ENCODE data around the gene PKP1.

The PKP1 gene

GRCh38 chr1:201355471-201355870 lies 72.2 kb downstream of the PKP1 start:
- WGBS (ENCODE audit: extremely low coverage, insufficient coverage, low lambda C conversion rate): no CpG with 5 or more reads among the region's 7 CpGs
- no peaks in the 10 kb centered on the region for H3K36me3 ChIP-seq (ENCODE audit: control insufficient read depth, insufficient read depth, low read length)
- H2BK120ac ChIP-seq (ENCODE audit: low read depth, low read length): no peak overlapping the region
- no peak overlapping the region for H3K4me3 ChIP-seq (ENCODE audit: low read length)
- H2BK15ac ChIP-seq (replicated peaks; ENCODE audit: low read depth): no peak overlapping the region
- no peak overlapping the region for H2AK5ac ChIP-seq (ENCODE audit: low read length)
- no peaks in the 10 kb centered on the region for H3K79me1 ChIP-seq (ENCODE audit: low read length)
- H3K56ac ChIP-seq (ENCODE audit: low read length): no peak overlapping the region
- no peak overlapping the region for H4K8ac ChIP-seq (ENCODE audit: low read depth, low read length)
- no peak overlapping the region for H3K23ac ChIP-seq (ENCODE audit: low read length)
- H2BK5ac ChIP-seq (ENCODE audit: low read length): no peak overlapping the region
- no peak overlapping the region for H3K18ac ChIP-seq (ENCODE audit: low read length)
- no peak overlapping the region for H3K4ac ChIP-seq (ENCODE audit: low read depth, low read length)
- no peaks in the 10 kb centered on the region for H3K79me2 ChIP-seq (ENCODE audit: control insufficient read depth, insufficient read depth, low read length)
- no peaks in the 10 kb centered on the region for H3K4me1 ChIP-seq (ENCODE audit: control insufficient read depth, low read depth, low read length)
- H3K4me2 ChIP-seq (ENCODE audit: low read length): no peak overlapping the region
- no peaks in the 10 kb centered on the region for H3K27me3 ChIP-seq (ENCODE audit: insufficient read depth, low read length, poor library complexity)
- no peak for DNase-seq
- no peak overlapping the region for H3K9ac ChIP-seq (ENCODE audit: low read length)
- H4K5ac ChIP-seq (ENCODE audit: low read length): no peak overlapping the region
- no peak overlapping the region for H3K27ac ChIP-seq (ENCODE audit: low read depth, low read length)

- no peak for DNase-seq
- H2BK5ac ChIP-seq (ENCODE audit: low read length): no peak overlapping the region
- H3K18ac ChIP-seq (ENCODE audit: low read length): no peak overlapping the region
- no peaks in the 10 kb centered on the region for H3K79me1 ChIP-seq (ENCODE audit: low read length)
- H3K4me3 ChIP-seq (ENCODE audit: low read length): no peak overlapping the region
- no peak overlapping the region for H3K9ac ChIP-seq (ENCODE audit: low read length)
- no peak overlapping the region for H2BK15ac ChIP-seq (replicated peaks; ENCODE audit: low read depth)
- H2AK5ac ChIP-seq (ENCODE audit: low read length): no peak overlapping the region
- H3K4me1 ChIP-seq (ENCODE audit: control insufficient read depth, low read depth, low read length): no peaks in the 10 kb centered on the region
- no peak overlapping the region for H3K4me2 ChIP-seq (ENCODE audit: low read length)
- H4K8ac ChIP-seq (ENCODE audit: low read depth, low read length): no peak overlapping the region
- no peaks in the 10 kb centered on the region for H3K79me2 ChIP-seq (ENCODE audit: control insufficient read depth, insufficient read depth, low read length)
- H3K27me3 ChIP-seq (ENCODE audit: insufficient read depth, low read length, poor library complexity): no peaks in the 10 kb centered on the region
- no peak overlapping the region for H4K5ac ChIP-seq (ENCODE audit: low read length)
- no peak overlapping the region for H3K27ac ChIP-seq (ENCODE audit: low read depth, low read length)
- H3K4ac ChIP-seq (ENCODE audit: low read depth, low read length): no peak overlapping the region
- no peak overlapping the region for H3K23ac ChIP-seq (ENCODE audit: low read length)
- H3K56ac ChIP-seq (ENCODE audit: low read length): no peak overlapping the region
- H3K36me3 ChIP-seq (ENCODE audit: control insufficient read depth, insufficient read depth, low read length): no peaks in the 10 kb centered on the region
- H2BK120ac ChIP-seq (ENCODE audit: low read depth, low read length): no peak overlapping the region
- WGBS (ENCODE audit: extremely low coverage, insufficient coverage, low lambda C conversion rate): no CpG with 5 or more reads among the region's 5 CpGs
Observed at GRCh38 chr1:201356236-201356635, 72.9 kb downstream of the PKP1 start.

GRCh38 chr1:201356701-201357100 lies 73.4 kb downstream of the PKP1 start:
- H2BK120ac ChIP-seq (ENCODE audit: low read depth, low read length): no peak overlapping the region
- H3K79me2 ChIP-seq (ENCODE audit: control insufficient read depth, insufficient read depth, low read length): no peaks in the 10 kb centered on the region
- H3K23ac ChIP-seq (ENCODE audit: low read length): no peak overlapping the region
- H3K56ac ChIP-seq (ENCODE audit: low read length): no peak overlapping the region
- H3K4me1 ChIP-seq (ENCODE audit: control insufficient read depth, low read depth, low read length): no peaks in the 10 kb centered on the region
- H3K9ac ChIP-seq (ENCODE audit: low read length): no peak overlapping the region
- H3K36me3 ChIP-seq (ENCODE audit: control insufficient read depth, insufficient read depth, low read length): no peaks in the 10 kb centered on the region
- H3K27ac ChIP-seq (ENCODE audit: low read depth, low read length): no peak overlapping the region
- no CpG with 5 or more reads among the region's 11 CpGs for WGBS (ENCODE audit: extremely low coverage, insufficient coverage, low lambda C conversion rate)
- H4K8ac ChIP-seq (ENCODE audit: low read depth, low read length): no peak overlapping the region
- no peak for DNase-seq
- H3K4ac ChIP-seq (ENCODE audit: low read depth, low read length): no peak overlapping the region
- H3K4me3 ChIP-seq (ENCODE audit: low read length): no peak overlapping the region
- no peak overlapping the region for H3K4me2 ChIP-seq (ENCODE audit: low read length)
- H2AK5ac ChIP-seq (ENCODE audit: low read length): no peak overlapping the region
- H2BK15ac ChIP-seq (replicated peaks; ENCODE audit: low read depth): no peak overlapping the region
- H4K5ac ChIP-seq (ENCODE audit: low read length): no peak overlapping the region
- H3K18ac ChIP-seq (ENCODE audit: low read length): no peak overlapping the region
- no peaks in the 10 kb centered on the region for H3K79me1 ChIP-seq (ENCODE audit: low read length)
- no peak overlapping the region for H2BK5ac ChIP-seq (ENCODE audit: low read length)
- no peaks in the 10 kb centered on the region for H3K27me3 ChIP-seq (ENCODE audit: insufficient read depth, low read length, poor library complexity)

- no peaks in the 10 kb centered on the region for H3K27me3 ChIP-seq (ENCODE audit: insufficient read depth, low read length, poor library complexity)
- no peak overlapping the region for H3K4ac ChIP-seq (ENCODE audit: low read depth, low read length)
- H2AK5ac ChIP-seq (ENCODE audit: low read length): no peak overlapping the region
- DNase-seq: no peak
- H3K4me2 ChIP-seq (ENCODE audit: low read length): no peak overlapping the region
- no peaks in the 10 kb centered on the region for H3K4me1 ChIP-seq (ENCODE audit: control insufficient read depth, low read depth, low read length)
- no peak overlapping the region for H3K9ac ChIP-seq (ENCODE audit: low read length)
- no peak overlapping the region for H2BK5ac ChIP-seq (ENCODE audit: low read length)
- no peak overlapping the region for H4K5ac ChIP-seq (ENCODE audit: low read length)
- no peak overlapping the region for H4K8ac ChIP-seq (ENCODE audit: low read depth, low read length)
- no peak overlapping the region for H3K56ac ChIP-seq (ENCODE audit: low read length)
- no peak overlapping the region for H3K4me3 ChIP-seq (ENCODE audit: low read length)
- no peak overlapping the region for H2BK120ac ChIP-seq (ENCODE audit: low read depth, low read length)
- no peaks in the 10 kb centered on the region for H3K79me2 ChIP-seq (ENCODE audit: control insufficient read depth, insufficient read depth, low read length)
- no peak overlapping the region for H3K23ac ChIP-seq (ENCODE audit: low read length)
- H3K36me3 ChIP-seq (ENCODE audit: control insufficient read depth, insufficient read depth, low read length): no peaks in the 10 kb centered on the region
- H3K18ac ChIP-seq (ENCODE audit: low read length): no peak overlapping the region
- no CpG with 5 or more reads among the region's 8 CpGs for WGBS (ENCODE audit: extremely low coverage, insufficient coverage, low lambda C conversion rate)
- no peak overlapping the region for H3K27ac ChIP-seq (ENCODE audit: low read depth, low read length)
- no peak overlapping the region for H2BK15ac ChIP-seq (replicated peaks; ENCODE audit: low read depth)
- no peaks in the 10 kb centered on the region for H3K79me1 ChIP-seq (ENCODE audit: low read length)
Observed at GRCh38 chr1:201357211-201357610, 73.9 kb downstream of the PKP1 start.

GRCh38 chr1:201357636-201358348 lies 74.5 kb downstream of the PKP1 start:
- Histone ChIP-seq H2AK5ac (ENCODE audit: low read length) (no peak overlapping the region), H3K79me1 (ENCODE audit: low read length) (no peaks in the 10 kb centered on the region), H4K8ac (ENCODE audit: low read depth, low read length) (no peak overlapping the region), H2BK5ac (ENCODE audit: low read length) (no peak overlapping the region), H3K79me2 (ENCODE audit: control insufficient read depth, insufficient read depth, low read length) (no peaks in the 10 kb centered on the region), H3K9ac (ENCODE audit: low read length) (no peak overlapping the region), H3K18ac (ENCODE audit: low read length) (no peak overlapping the region), H3K4me1 (ENCODE audit: control insufficient read depth, low read depth, low read length) (no peaks in the 10 kb centered on the region), H2BK15ac (replicated peaks; ENCODE audit: low read depth) (no peak overlapping the region), H3K4me2 (ENCODE audit: low read length) (no peak overlapping the region), H3K4ac (ENCODE audit: low read depth, low read length) (no peak overlapping the region), H3K23ac (ENCODE audit: low read length) (no peak overlapping the region), H4K5ac (ENCODE audit: low read length) (no peak overlapping the region), H3K27ac (ENCODE audit: low read depth, low read length) (no peak overlapping the region), H3K36me3 (ENCODE audit: control insufficient read depth, insufficient read depth, low read length) (no peaks in the 10 kb centered on the region), H3K4me3 (ENCODE audit: low read length) (no peak overlapping the region), H3K27me3 (ENCODE audit: insufficient read depth, low read length, poor library complexity) (no peaks in the 10 kb centered on the region), H2BK120ac (ENCODE audit: low read depth, low read length) (no peak overlapping the region), H3K56ac (ENCODE audit: low read length) (no peak overlapping the region)
- no peak for DNase-seq
- WGBS (ENCODE audit: extremely low coverage, insufficient coverage, low lambda C conversion rate): no CpG with 5 or more reads among the region's 10 CpGs

GRCh38 chr1:201358596-201358995 lies 75.3 kb downstream of the PKP1 start:
- Histone ChIP-seq H4K5ac (ENCODE audit: low read length) (no peak overlapping the region), H3K36me3 (ENCODE audit: control insufficient read depth, insufficient read depth, low read length) (no peaks in the 10 kb centered on the region), H3K56ac (ENCODE audit: low read length) (no peak overlapping the region), H3K4ac (ENCODE audit: low read depth, low read length) (no peak overlapping the region), H2BK120ac (ENCODE audit: low read depth, low read length) (no peak overlapping the region), H2AK5ac (ENCODE audit: low read length) (no peak overlapping the region), H3K4me2 (ENCODE audit: low read length) (no peak overlapping the region), H3K9ac (ENCODE audit: low read length) (no peak overlapping the region), H3K79me2 (ENCODE audit: control insufficient read depth, insufficient read depth, low read length) (no peaks in the 10 kb centered on the region), H3K4me3 (ENCODE audit: low read length) (no peak overlapping the region), H3K79me1 (ENCODE audit: low read length) (no peaks in the 10 kb centered on the region), H3K18ac (ENCODE audit: low read length) (no peak overlapping the region), H2BK5ac (ENCODE audit: low read length) (no peak overlapping the region), H3K23ac (ENCODE audit: low read length) (no peak overlapping the region), H3K27me3 (ENCODE audit: insufficient read depth, low read length, poor library complexity) (no peaks in the 10 kb centered on the region), H4K8ac (ENCODE audit: low read depth, low read length) (no peak overlapping the region), H2BK15ac (replicated peaks; ENCODE audit: low read depth) (no peak overlapping the region), H3K4me1 (ENCODE audit: control insufficient read depth, low read depth, low read length) (no peaks in the 10 kb centered on the region), H3K27ac (ENCODE audit: low read depth, low read length) (no peak overlapping the region)
- WGBS (ENCODE audit: extremely low coverage, insufficient coverage, low lambda C conversion rate): no CpG with 5 or more reads among the region's 4 CpGs
- DNase-seq: peak; percentile 60
